Measurements from ENCODE around the gene MYF6. TPM values are rescaled to one million over a fixed set of nuclear protein-coding genes. Genes with fewer than 3 reads are reported as not detected.

Gene MYF6
- total and polyA plus RNA-seq, 2 donors from 2014 or later: not detected

DNA sequence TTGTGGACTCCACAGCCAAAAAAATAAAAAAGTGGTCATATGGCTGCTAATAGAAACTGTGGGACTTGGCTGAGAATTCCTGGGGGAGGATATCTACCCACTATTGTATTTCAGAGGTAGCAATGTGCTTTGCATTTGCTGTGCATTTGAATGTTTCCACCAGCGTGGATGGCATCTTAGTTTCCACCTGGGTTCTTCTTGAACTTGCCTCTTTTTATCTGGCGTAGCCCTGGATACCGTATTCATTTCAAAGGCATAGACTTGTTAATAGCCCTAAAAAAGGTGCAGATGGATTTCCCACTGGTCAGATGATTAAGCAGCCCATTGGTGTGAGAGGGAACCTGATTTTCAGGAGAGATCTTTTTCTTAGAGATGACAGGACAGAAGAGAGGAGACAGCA is 7.4 kb downstream of the MYF6 start:
- TF ChIP-seq, protein P1, sequence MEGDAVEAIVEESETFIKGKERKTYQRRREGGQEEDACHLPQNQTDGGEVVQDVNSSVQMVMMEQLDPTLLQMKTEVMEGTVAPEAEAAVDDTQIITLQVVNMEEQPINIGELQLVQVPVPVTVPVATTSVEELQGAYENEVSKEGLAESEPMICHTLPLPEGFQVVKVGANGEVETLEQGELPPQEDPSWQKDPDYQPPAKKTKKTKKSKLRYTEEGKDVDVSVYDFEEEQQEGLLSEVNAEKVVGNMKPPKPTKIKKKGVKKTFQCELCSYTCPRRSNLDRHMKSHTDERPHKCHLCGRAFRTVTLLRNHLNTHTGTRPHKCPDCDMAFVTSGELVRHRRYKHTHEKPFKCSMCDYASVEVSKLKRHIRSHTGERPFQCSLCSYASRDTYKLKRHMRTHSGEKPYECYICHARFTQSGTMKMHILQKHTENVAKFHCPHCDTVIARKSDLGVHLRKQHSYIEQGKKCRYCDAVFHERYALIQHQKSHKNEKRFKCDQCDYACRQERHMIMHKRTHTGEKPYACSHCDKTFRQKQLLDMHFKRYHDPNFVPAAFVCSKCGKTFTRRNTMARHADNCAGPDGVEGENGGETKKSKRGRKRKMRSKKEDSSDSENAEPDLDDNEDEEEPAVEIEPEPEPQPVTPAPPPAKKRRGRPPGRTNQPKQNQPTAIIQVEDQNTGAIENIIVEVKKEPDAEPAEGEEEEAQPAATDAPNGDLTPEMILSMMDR (IDR thresholded peaks at IDR 0.05; ENCODE audit: borderline replicate concordance, extremely low read depth, insufficient read depth): no peak
- Histone ChIP-seq H3K4me3 (ENCODE audit: low read length in 3 of 3) (no peak overlapping the region), H3K9ac (ENCODE audit: low read length in 3 of 3) (no peak overlapping the region), H3K4me1 (ENCODE audit: control insufficient read depth in 2 of 3, insufficient read depth in 2 of 3, low read depth in 1 of 3, low read length in 3 of 3) (peaks cover 0 to 3% (median 0%) of the 10 kb centered on the region in 3 donors), H3K27ac (ENCODE audit: low read depth in 2 of 2, low read length in 2 of 2) (no peak overlapping the region), H3K9me3 (ENCODE audit: control insufficient read depth in 2 of 3, insufficient read depth in 1 of 3, low read length in 3 of 3) (no peaks in the 10 kb centered on the region), H3K36me3 (ENCODE audit: control insufficient read depth in 2 of 3, insufficient read depth in 3 of 3, low read length in 3 of 3) (no peaks in the 10 kb centered on the region), H3K27me3 (ENCODE audit: control insufficient read depth, insufficient read depth, low read length) (peaks cover 48% of the 10 kb centered on the region)
- DNase-seq (peak in 1 of 5 donors; percentile 6), FAIRE-seq (no peak)
- intact Hi-C loops (cut with DNase I): no loop called here

DNA sequence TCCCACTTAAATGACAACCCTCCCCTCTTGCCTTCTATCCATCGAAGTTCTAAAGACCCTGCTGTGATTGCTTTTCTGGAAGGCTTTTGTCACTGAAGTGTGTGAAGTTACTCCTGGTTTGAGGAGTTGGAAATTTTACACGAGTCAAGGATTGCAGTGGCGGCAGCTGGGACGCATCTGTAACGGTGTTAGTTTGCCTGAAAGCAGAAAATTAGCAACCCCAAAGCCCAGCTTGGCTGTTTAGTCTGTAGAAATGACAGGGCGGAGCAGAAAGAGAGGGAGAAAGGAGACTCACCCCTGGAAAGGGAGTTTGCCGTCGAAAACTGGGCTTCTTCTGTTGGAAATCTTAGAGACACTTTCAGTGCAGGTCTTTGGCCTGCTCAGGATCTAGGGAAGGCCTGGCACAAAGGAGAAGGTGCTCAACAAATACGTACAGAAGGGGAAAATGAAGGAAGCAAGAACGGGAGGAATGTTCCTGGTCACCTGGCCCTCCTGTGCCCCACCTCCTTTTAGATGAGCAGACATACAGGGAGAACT is 8.3 kb downstream of the MYF6 start:
- Histone ChIP-seq H3K4me3 (ENCODE audit: low read length in 3 of 3) (no peak overlapping the region), H3K27me3 (ENCODE audit: control insufficient read depth, insufficient read depth, low read length) (peaks cover 41% of the 10 kb centered on the region), H3K4me1 (ENCODE audit: control insufficient read depth in 2 of 3, insufficient read depth in 2 of 3, low read depth in 1 of 3, low read length in 3 of 3) (peaks cover 0 to 3% (median 0%) of the 10 kb centered on the region in 3 donors), H3K9me3 (ENCODE audit: control insufficient read depth in 2 of 3, insufficient read depth in 1 of 3, low read length in 3 of 3) (no peaks in the 10 kb centered on the region), H3K36me3 (ENCODE audit: control insufficient read depth in 2 of 3, insufficient read depth in 3 of 3, low read length in 3 of 3) (no peaks in the 10 kb centered on the region), H3K9ac (ENCODE audit: low read length in 3 of 3) (no peak overlapping the region), H3K27ac (ENCODE audit: low read depth in 2 of 2, low read length in 2 of 2) (no peak overlapping the region)
- intact Hi-C loops (cut with DNase I): no loop called here
- TF ChIP-seq, protein P1 (IDR thresholded peaks at IDR 0.05; ENCODE audit: borderline replicate concordance, extremely low read depth, insufficient read depth): no peak
- FAIRE-seq (no peak), DNase-seq (peak in 1 of 5 donors; percentile 30)

DNA sequence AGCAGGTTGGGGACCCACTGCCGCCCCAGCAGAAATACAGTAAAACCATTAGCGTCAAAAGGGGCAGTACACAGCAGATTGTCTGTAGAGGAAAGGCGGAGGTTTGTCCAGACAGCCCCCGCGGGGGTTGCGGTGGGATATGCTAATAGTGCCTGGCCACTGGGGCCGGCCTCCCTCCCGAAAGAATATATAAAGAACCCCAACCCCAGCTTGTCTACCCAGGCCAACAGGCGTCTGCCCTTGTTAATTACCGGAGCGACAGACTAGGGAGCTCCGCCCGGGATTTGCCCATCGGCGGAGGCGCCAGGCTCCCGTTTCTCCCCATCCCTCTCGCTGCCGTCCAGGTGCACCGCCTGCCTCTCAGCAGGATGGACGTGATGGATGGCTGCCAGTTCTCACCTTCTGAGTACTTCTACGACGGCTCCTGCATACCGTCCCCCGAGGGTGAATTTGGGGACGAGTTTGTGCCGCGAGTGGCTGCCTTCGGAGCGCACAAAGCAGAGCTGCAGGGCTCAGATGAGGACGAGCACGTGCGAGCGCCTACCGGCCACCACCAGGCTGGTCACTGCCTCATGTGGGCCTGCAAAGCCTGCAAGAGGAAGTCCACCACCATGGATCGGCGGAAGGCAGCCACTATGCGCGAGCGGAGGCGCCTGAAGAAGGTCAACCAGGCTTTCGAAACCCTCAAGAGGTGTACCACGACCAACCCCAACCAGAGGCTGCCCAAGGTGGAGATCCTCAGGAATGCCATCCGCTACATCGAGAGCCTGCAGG is 9.4 kb downstream of the MYF6 start, which contains the start of gene MYF5:
TSS of gene MYF5 (plus strand) at position 217 of the 774 bp plus-strand sequence. CDS start at position 369, 152 bp downstream.
- no peak within 1 kb of the TSS for H3K9ac ChIP-seq (ENCODE audit: low read length in 3 of 3)
- DNase-seq (peak in 2 of 5 donors; percentile 6 to 56), FAIRE-seq (no peak)
- H3K27ac ChIP-seq (ENCODE audit: low read depth in 2 of 2, low read length in 2 of 2): no peak within 1 kb of the TSS
- no peaks in the 10 kb centered on the region for H3K9me3 ChIP-seq (ENCODE audit: control insufficient read depth in 2 of 3, insufficient read depth in 1 of 3, low read length in 3 of 3)
- H3K27me3 ChIP-seq (ENCODE audit: control insufficient read depth, insufficient read depth, low read length): peaks cover 36% of the 10 kb centered on the region
- peaks cover 0 to 3% (median 0%) of the 10 kb centered on the region in 3 donors for H3K4me1 ChIP-seq (ENCODE audit: control insufficient read depth in 2 of 3, insufficient read depth in 2 of 3, low read depth in 1 of 3, low read length in 3 of 3)
- H3K4me3 ChIP-seq (ENCODE audit: low read length in 3 of 3): no peak within 1 kb of the TSS
- H3K36me3 ChIP-seq (ENCODE audit: control insufficient read depth in 2 of 3, insufficient read depth in 3 of 3, low read length in 3 of 3): no peaks in the 10 kb centered on the region
- TF ChIP-seq, protein P1 (IDR thresholded peaks at IDR 0.05; ENCODE audit: borderline replicate concordance, extremely low read depth, insufficient read depth): no peak
- intact Hi-C loops (cut with DNase I): no loop called here
